GM10266 (cell line): Measurements from ENCODE around the gene POLE3.

Experiments
- DNase-seq: peaks from one replicate; pipeline ENCODE4 v3.0.0; 2012; ENCODE audit errors: extremely low spot score
- CTCF ChIP-seq: IDR thresholded peaks from 2 replicates; pipeline ENCODE4 v1.5.1; 2012; ENCODE audit warnings: mild to moderate bottlenecking, low read depth; ENCODE audit not compliant: control insufficient read depth, insufficient read depth; ENCODE audit errors: missing control alignments

The POLE3 gene

GRCh38 chr9:113410207-113410864, at the start of gene POLE3, which contains the start of gene C9orf43:
Gene POLE3 (minus strand): TSS chr9:113410675. CDS start chr9:113410293, 382 bp downstream.
Gene C9orf43 (plus strand): TSS chr9:113410747. CDS start chr9:113413494, 2,747 bp downstream.
- TF ChIP-seq CTCF = no peak

GRCh38 chr9:113456235-113456634, 45.8 kb upstream of the POLE3 start:
- peak; percentile 4 for DNase-seq
- no peak for TF ChIP-seq CTCF

More at GRCh38 chr9:113410207-113410864, at the start of gene POLE3, which contains the start of gene C9orf43:
- peak; percentile 90 for DNase-seq

GRCh38 chr9:113454914-113455761, 44.7 kb upstream of the POLE3 start:
- DNase-seq = peak; percentile 26
- TF ChIP-seq CTCF = no peak

GRCh38 chr9:113452113-113452605, 41.7 kb upstream of the POLE3 start:
- DNase-seq = no peak
- TF ChIP-seq CTCF = no peak

- DNase-seq = no peak
- no peak for TF ChIP-seq CTCF
These were observed 38.9 kb upstream of the POLE3 start for GRCh38 chr9:113449376-113449775.

- DNase-seq = peak; percentile 74
- peak; percentile 40 for TF ChIP-seq CTCF
These were observed 35.9 kb upstream of the POLE3 start for GRCh38 chr9:113446323-113446740.
